Heart right ventricle (tissue), 16 donors: ENCODE results near the gene PSMD10. TPM values are rescaled to one million over a fixed set of nuclear protein-coding genes. Genes with fewer than 3 reads are reported as not detected.

ENCODE experiments used
- ATAC-seq, 8 donors: fragments of 200-7000 bp; cut with Tn5 transposase; one replicate each; pipeline ENCODE4 v1.9.1; 2020; ENCODE audit warnings: mild to moderate bottlenecking in 8 of 8, moderate library complexity in 8 of 8, moderate number of reproducible peaks in 1 of 8
- DNase-seq, 2 donors: peaks; one replicate each; pipeline ENCODE4 v3.0.0-alpha.2; 2020
- H3K27ac ChIP-seq, 10 donors: fragments of 200-600 bp; sonication (generic) in 2 of 10; one replicate each; pipeline versions ENCODE4 v1.5.0 to v1.8.0; 2020 to 2022; ENCODE audit warnings: mild to moderate bottlenecking in 3 of 10
- H3K27me3 ChIP-seq, 7 donors: fragments of 200-600 bp; one replicate each; pipeline ENCODE4 v1.8.0; 2021 to 2022; ENCODE audit warnings: mild to moderate bottlenecking in 2 of 7
- H3K36me3 ChIP-seq, 9 donors: fragments of 200-600 bp; sonication (generic) in 1 of 9; one replicate each; pipeline versions ENCODE4 v1.5.0 to v1.8.0; 2020 to 2022; ENCODE audit warnings: mild to moderate bottlenecking in 2 of 9
- H3K4me1 ChIP-seq, 9 donors: fragments of 200-600 bp; sonication (generic) in 1 of 9; one replicate each; pipeline versions ENCODE4 v1.5.0 to v1.8.0; 2020 to 2022; ENCODE audit warnings: mild to moderate bottlenecking in 4 of 9
- H3K4me3 ChIP-seq, 10 donors: fragments of 200-600 bp; sonication (generic) in 2 of 10; one replicate each; pipeline versions ENCODE4 v1.5.0 to v1.8.0; 2020 to 2022; ENCODE audit warnings: mild to moderate bottlenecking in 7 of 10, moderate library complexity in 2 of 10
- H3K9me3 ChIP-seq, 11 donors: fragments of 200-600 bp in 10 of 11; sonication (generic) in 2 of 11; one replicate each; pipeline versions ENCODE4 v1.5.0 to v1.8.0; 2013 to 2022; ENCODE audit warnings: mild to moderate bottlenecking in 2 of 11, control low read depth in 1 of 11, moderate library complexity in 1 of 11
- CTCF ChIP-seq, 9 donors: fragments of 200-600 bp; sonication (generic) in 2 of 9; IDR thresholded peaks; one replicate each; pipeline versions ENCODE4 v1.5.0 to v1.8.0; 2021 to 2022; ENCODE audit warnings: antibody characterized with exemption in 9 of 9, mild to moderate bottlenecking in 5 of 9, moderate library complexity in 1 of 9
- WGBS, 2 donors: extraction: QIAGEN DNeasy Blood & Tissue Kit; methylation state at CpG; one replicate each; pipeline ENCODE4 v1.1.7; 2013; ENCODE audit warnings: inconsistent platforms in 1 of 2; 5-methylcytosine and 5-hydroxymethylcytosine counted together
- intact Hi-C, 10 donors: fragments of 100-400 bp; cut with DNase I; formaldehyde crosslinking; loops; one replicate each; pipeline versions ENCODE4 v1.11.1 to v1.14.2; 2022
- polyA plus RNA-seq, 2 donors: library from polyadenylated mRNA; stranded (reverse); fragments of 200-250 nt; gene quantifications; one replicate each; pipeline ENCODE4 v1.2.3, GENCODE V29; 2013
- total RNA-seq, 10 donors: library from RNA; stranded (reverse); fragmentation: NEBNext Ultra II Directional in 3 of 10; extraction: Animal tissue kit (Norgen Biotek cat#: 25700) in 3 of 10; gene quantifications; one replicate each; pipeline versions ENCODE4 v1.2.1 to v1.2.4, GENCODE V29; 2021 to 2023
- donor health status: Arrhythmogenic right ventricular cardiomyopathy.
- donor health status: ischemic (EF 13 %, LVEDD 7.1; RV severe dilation, severe dysfunction).
- donor health status: healthy with polysubstance abuse.
- donor health status: DM: no; HTN: yes; CAD: no.
- donor health status: DM: no; HTN: no; CAD: no.
- donor health status: ischemic (EF 25% LVEDD 6.9; RV normal size, moderate dysfunction).
- donor health status: ischemic (EF 25% LVEDD 5.7; RV mildly dilated, moderate dysfunction).
- donor health status: healthy.
- donor health status: DM: yes; HTN: yes; CAD: no.
- donor health status: Ischemic cardiomyopathy.
- donor health status: ischemic (EF 35%, LVEDD 5.7; RV mildly dilated, moderate dysfunction).
- donor health status: nonischemic (EF 11% LVEDD 7.7; RV severe dilation, severe dysfunction).
- donor health status: DM: yes; HTN: yes; CAD: no.
- donor health status: PGD.
- donor health status: ischemic (EF 29% LVEDD 5.4; RV normal size, mild dysfunction).
- donor health status: nonischemic (EF 23%, LVEDD 6.1; RV moderate dilation, normal function).

The PSMD10 gene
- total and polyA plus RNA-seq, 12 donors, result 13.9 to 28.0 (median 21.2) TPM

DNA sequence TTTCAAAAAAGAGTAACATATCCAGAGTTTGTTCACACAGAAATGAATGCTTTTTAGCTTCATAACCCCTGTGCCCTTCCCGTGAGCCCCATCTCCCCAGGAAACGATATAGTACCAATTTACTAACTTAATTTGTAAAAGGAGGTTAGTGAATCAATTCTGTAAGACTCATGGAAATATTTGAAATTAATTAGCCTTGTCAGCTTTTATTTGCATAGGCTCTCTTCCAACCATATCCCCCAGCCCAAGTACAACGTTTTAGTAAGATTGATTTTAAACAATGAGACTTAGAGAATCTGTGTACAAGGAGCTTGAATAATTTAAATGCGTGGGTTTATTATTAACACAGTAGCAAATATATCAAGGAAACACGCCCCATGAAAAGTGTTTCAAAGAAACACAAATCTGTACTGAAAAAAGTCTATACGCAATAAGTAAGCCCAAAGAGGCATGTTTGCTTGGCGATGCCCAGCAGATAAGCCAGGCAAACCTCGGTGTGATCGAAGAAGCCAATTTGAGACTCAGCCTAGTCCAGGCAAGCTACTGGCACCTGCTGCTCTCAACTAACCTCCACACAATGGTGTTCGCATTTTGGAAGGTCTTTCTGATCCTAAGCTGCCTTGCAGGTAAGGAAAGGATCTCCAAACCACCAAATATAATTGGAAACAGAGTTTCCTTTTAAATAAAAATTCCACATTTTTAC, 46.6 kb downstream of the PSMD10 start, which contains the start of gene VSIG1:
Gene VSIG1 (plus strand): TSS at position 512 of the 703 bp plus-strand sequence. CDS start 66 bp downstream, at position 578.
- intact Hi-C loops, result no loop called here
- WGBS, 2 donors, result 89 to 91% methylated on average over 10 of the region's 10 CpGs

DNA sequence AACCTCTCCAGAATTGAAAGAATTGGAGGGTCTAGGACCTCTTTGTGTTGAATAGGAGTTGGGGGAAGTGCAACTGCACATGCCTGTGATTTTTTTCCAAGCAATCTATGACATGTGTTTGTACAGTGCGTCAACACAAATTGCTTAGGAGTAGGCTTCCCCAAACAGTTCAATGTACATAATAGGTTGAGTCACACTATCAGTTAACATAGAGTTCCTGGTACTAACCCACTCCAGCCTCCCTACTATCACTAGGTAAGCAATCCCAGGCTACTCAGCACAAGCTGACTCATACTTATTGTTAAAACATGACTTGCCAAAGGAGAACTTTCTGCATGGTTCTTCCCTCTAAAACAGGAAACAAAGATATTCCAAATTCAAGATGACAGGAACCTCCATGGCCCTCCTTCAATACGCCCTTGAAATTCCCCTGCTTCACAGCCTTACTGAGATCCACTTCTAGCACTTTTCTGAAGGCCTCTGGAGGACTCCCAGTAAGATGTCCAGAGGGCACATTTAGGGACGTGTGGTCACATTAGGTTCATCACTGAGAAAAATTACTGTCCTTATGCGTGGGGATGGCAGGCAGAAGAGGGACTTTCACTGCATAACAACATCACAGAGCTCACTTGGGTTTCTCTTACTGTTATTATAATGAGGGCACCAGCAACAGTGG, 54.9 kb downstream of the PSMD10 start:
- 77 to 88% methylated on average over 4 of the region's 4 CpGs for WGBS, 2 donors
- Histone ChIP-seq H3K4me1 (no peaks in the 10 kb centered on the region), H3K9me3 (no peaks in the 10 kb centered on the region), H3K36me3 (no peaks in the 10 kb centered on the region), H3K27ac (no peak overlapping the region), H3K27me3 (peaks cover 0 to 73% (median 0%) of the 10 kb centered on the region in 7 donors), H3K4me3 (no peak overlapping the region)
- no peak for ATAC-seq
- intact Hi-C loops, result no loop called here
- no peak for TF ChIP-seq CTCF (IDR thresholded peaks at IDR 0.05)
- DNase-seq, result no peak

More for the DNA sequence above, 46.6 kb downstream of the PSMD10 start, which contains the start of gene VSIG1:
- H3K4me3 ChIP-seq, result no peak within 1 kb of the TSS
- DNase-seq, result no peak
- TF ChIP-seq CTCF (IDR thresholded peaks at IDR 0.05), result no peak
- no peaks in the 10 kb centered on the region for H3K36me3 ChIP-seq
- no peaks in the 10 kb centered on the region for H3K4me1 ChIP-seq
- H3K27ac ChIP-seq, result no peak within 1 kb of the TSS
- no peak for ATAC-seq
- H3K9me3 ChIP-seq, result no peaks in the 10 kb centered on the region
- peaks cover 0 to 57% (median 0%) of the 10 kb centered on the region in 7 donors for H3K27me3 ChIP-seq

DNA sequence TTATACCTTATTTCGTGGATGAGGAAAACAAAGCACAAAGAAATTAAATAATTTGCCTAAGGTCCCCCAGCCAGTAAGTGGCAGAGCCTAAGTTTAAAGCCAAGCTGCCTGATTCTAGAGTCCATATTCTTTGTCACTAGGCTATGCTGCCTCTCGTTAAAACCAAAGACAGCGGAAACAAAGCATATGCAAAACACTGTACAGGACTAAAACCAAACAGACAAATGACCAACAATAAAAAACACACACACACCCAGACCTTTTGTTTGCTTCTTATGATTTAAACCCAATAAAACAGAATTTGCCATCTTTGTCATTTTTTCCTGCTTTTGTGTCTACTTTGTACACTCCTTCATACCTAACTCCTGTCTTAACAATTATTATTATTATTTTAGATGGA, 56.6 kb downstream of the PSMD10 start:
- WGBS, 2 donors, result 81 to 92% methylated on average over 3 of the region's 3 CpGs
- DNase-seq, result no peak

More for the DNA sequence above, 56.6 kb downstream of the PSMD10 start:
- intact Hi-C loops, result no loop called here
- Histone ChIP-seq H3K9me3 (no peaks in the 10 kb centered on the region), H3K4me1 (no peaks in the 10 kb centered on the region), H3K27ac (no peak overlapping the region), H3K27me3 (peaks cover 0 to 82% (median 0%) of the 10 kb centered on the region in 7 donors), H3K36me3 (no peaks in the 10 kb centered on the region), H3K4me3 (no peak overlapping the region)
- no peak for TF ChIP-seq CTCF (IDR thresholded peaks at IDR 0.05)
- no peak for ATAC-seq

Other genes with a start within 250 kb of the PSMD10 start
- not detected for gene TEX13B, start 109.2 kb downstream of the PSMD10 start, total RNA-seq
- gene TEX13B, start 109.2 kb downstream of the PSMD10 start, polyA plus RNA-seq, result not detected
- under 1 TPM in 3 of 10 donors, not detected in 7; 0.09 to 0.46 (median 0.16) TPM for gene VSIG1, start 46.5 kb downstream of the PSMD10 start, total RNA-seq
- under 1 TPM in 1 of 2 donors, not detected in 1; 0.03 TPM for gene VSIG1, start 46.5 kb downstream of the PSMD10 start, polyA plus RNA-seq
- gene ATG4A, start 236 bp upstream of the PSMD10 start, total RNA-seq, result 10 to 100 TPM; 13.1 to 20.5 (median 17.3) TPM
- gene ATG4A, start 236 bp upstream of the PSMD10 start, polyA plus RNA-seq, result 10 to 100 TPM; 13.4 to 14.2 TPM